Astrocyte (in vitro differentiated cells and primary cell): ENCODE measurements around the gene UBR4.

Experiments
- EZH2 ChIP-seq: IDR thresholded peaks from 2 replicates; pipeline ENCODE4 v1.6.1; 2012; ENCODE audit warnings: mild to moderate bottlenecking, low read length, inconsistent platforms; ENCODE audit not compliant: insufficient read depth
- TF ChIP-seq, protein P1 (sequence below): IDR thresholded peaks from 2 replicates; pipeline ENCODE4 v1.5.1; 2011; ENCODE audit warnings: low read depth, mild to moderate bottlenecking, inconsistent platforms, low read length, moderate library complexity; ENCODE audit not compliant: insufficient read depth

DNA sequence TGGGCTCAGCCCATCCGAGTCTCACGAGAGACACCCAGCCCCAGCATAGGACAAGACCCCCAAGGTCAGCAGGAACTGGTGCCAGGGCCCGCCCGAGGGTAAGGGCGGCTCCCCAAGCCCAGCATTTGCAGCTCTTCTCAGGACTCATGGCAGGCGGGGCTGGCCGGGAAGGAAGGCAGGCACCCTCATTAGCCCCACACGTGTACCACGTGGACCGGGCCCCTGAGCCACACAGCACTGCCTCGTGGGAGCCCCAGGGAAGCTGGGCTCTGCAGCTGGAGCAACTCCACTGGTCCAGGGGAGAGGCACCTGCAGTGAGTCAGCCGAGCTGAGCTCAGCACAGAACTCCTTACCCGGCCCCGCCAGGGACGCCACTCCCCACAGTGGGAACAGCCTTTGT is 155.8 kb downstream of the UBR4 start:
- TF ChIP-seq, protein P1, sequence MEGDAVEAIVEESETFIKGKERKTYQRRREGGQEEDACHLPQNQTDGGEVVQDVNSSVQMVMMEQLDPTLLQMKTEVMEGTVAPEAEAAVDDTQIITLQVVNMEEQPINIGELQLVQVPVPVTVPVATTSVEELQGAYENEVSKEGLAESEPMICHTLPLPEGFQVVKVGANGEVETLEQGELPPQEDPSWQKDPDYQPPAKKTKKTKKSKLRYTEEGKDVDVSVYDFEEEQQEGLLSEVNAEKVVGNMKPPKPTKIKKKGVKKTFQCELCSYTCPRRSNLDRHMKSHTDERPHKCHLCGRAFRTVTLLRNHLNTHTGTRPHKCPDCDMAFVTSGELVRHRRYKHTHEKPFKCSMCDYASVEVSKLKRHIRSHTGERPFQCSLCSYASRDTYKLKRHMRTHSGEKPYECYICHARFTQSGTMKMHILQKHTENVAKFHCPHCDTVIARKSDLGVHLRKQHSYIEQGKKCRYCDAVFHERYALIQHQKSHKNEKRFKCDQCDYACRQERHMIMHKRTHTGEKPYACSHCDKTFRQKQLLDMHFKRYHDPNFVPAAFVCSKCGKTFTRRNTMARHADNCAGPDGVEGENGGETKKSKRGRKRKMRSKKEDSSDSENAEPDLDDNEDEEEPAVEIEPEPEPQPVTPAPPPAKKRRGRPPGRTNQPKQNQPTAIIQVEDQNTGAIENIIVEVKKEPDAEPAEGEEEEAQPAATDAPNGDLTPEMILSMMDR, result no peak
- TF ChIP-seq EZH2, result no peak
